CD4-positive, alpha-beta T cell (primary cell): ENCODE results near the gene URB1. TPM values are rescaled to one million over a fixed set of nuclear protein-coding genes. Genes with fewer than 3 reads are reported as not detected.

Source experiments
- ATAC-seq: fragments of 200-7000 bp; cut with Tn5 transposase; one replicate; pipeline ENCODE4 v1.10.0; 2022; ENCODE audit warnings: mild to moderate bottlenecking; ENCODE audit not compliant: poor library complexity
- CTCF ChIA-PET: fragments of 350-600 bp; sonication (Branson Sonifier 250); formaldehyde crosslinking; loops from one replicate; lab custom pipeline; 2021; ENCODE audit warnings: antibody characterized with exemption, inconsistent platforms; lab: Charles Lee
- POLR2A ChIA-PET: fragments of 350-600 bp; sonication (Branson Sonifier 250); formaldehyde crosslinking; loops from one replicate; lab custom pipeline; 2021; ENCODE audit warnings: antibody characterized with exemption, inconsistent platforms; lab: Charles Lee
- DNase-seq, 14 experiments: peaks; one replicate each; pipeline ENCODE4 v3.0.0-alpha.2; 2013 to 2020; ENCODE audit warnings: mixed read lengths in 2 of 14
- H3K27ac ChIP-seq, 2 donors: one replicate each; pipeline versions ENCODE4 v1.5.1 to v1.7.0; 2013; ENCODE audit warnings: low read length in 2 of 2, low read depth in 1 of 2, mild to moderate bottlenecking in 1 of 2
- H3K27me3 ChIP-seq, 2 experiments: 1 replicate in 1 of 2; 2 replicates in 1 of 2; pipeline versions ENCODE4 v1.6.1 to v1.7.0; 2013; ENCODE audit warnings: low read length in 2 of 2, control low read depth in 1 of 2, mild to moderate bottlenecking in 1 of 2, moderate library complexity in 1 of 2; ENCODE audit not compliant: insufficient read depth in 2 of 2, control insufficient read depth in 1 of 2
- H3K36me3 ChIP-seq: one replicate; pipeline ENCODE4 v1.6.1; 2013; ENCODE audit warnings: low read length, control low read depth; ENCODE audit not compliant: insufficient read depth
- H3K4me1 ChIP-seq: one replicate; pipeline ENCODE4 v1.6.1; 2013; ENCODE audit warnings: low read length, control low read depth; ENCODE audit not compliant: insufficient read depth
- H3K4me3 ChIP-seq: one replicate; pipeline ENCODE4 v1.5.1; 2013; ENCODE audit warnings: mild to moderate bottlenecking, low read length, moderate library complexity
- H3K9me3 ChIP-seq, 2 experiments: 1 replicate in 1 of 2; 2 replicates in 1 of 2; pipeline versions ENCODE4 v1.6.1 to v1.7.0; 2013; ENCODE audit warnings: low read length in 2 of 2, mild to moderate bottlenecking in 2 of 2, control low read depth in 1 of 2, moderate library complexity in 1 of 2; ENCODE audit not compliant: control insufficient read depth in 1 of 2, insufficient read depth in 1 of 2
- H3K27ac Mint-ChIP-seq: one replicate; pipeline ENCODE4 v1.8.0; 2020; ENCODE audit warnings: mixed read lengths
- H3K27me3 Mint-ChIP-seq: one replicate; pipeline ENCODE4 v1.8.0; 2021; ENCODE audit warnings: mixed read lengths
- H3K36me3 Mint-ChIP-seq: one replicate; pipeline ENCODE4 v1.8.0; 2021; ENCODE audit warnings: low read depth, mixed read lengths
- H3K4me1 Mint-ChIP-seq: one replicate; pipeline ENCODE4 v1.8.0; 2021; ENCODE audit warnings: low read depth, mixed read lengths
- H3K4me3 Mint-ChIP-seq: one replicate; pipeline ENCODE4 v1.8.0; 2020; ENCODE audit warnings: mild to moderate bottlenecking, mixed read lengths
- H3K9me3 Mint-ChIP-seq: one replicate; pipeline ENCODE4 v1.8.0; 2020; ENCODE audit warnings: mixed read lengths
- intact Hi-C, 2 experiments: fragments of 100-400 bp; cut with DNase I in 1 of 2; cut with micrococcal nuclease in 1 of 2; formaldehyde crosslinking; loops; one replicate each; pipeline versions ENCODE4 v1.15.1 to v1.9.0; 2023 to 2025; cut with DNase I, micrococcal nuclease
- total RNA-seq, 174 experiments: library from RNA in 2 of 174; stranded (reverse) in 2 of 174; gene quantifications; one replicate each; pipeline ENCODE4 v1.2.3 and lab custom pipeline; 2021 to 2026
- TF ChIP-seq, protein P1 (sequence below): fragments of 200-600 bp; IDR thresholded peaks from one replicate; pipeline ENCODE4 v1.8.0; 2022; ENCODE audit warnings: antibody characterized with exemption, mild to moderate bottlenecking

Gene URB1
- total RNA-seq, 2 experiments from 2014 or later, result 5.4 to 5.7 TPM

DNA sequence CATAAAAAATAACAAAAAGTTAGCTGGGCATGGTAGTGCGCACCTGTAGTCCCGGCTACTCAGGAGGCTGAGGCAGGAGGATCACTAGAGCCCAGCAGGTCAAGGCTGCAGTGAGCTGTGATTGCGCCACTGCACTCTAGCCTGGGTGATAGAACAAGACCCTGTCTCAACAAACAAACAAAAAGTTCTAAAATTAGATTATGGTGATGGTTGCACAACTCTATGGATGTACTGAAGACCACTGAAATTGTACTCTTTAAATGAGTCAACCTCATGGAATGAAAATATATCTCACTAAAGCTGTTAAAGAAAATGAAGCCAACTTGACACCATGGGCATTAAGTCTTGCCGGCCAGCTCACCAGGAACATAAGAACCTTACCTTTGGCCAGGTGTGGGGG lies 85.1 kb downstream of the URB1 start:
- no peaks in the 10 kb centered on the region for H3K27me3 ChIP-seq
- CTCF ChIA-PET, result no interaction called here
- H3K4me1 ChIP-seq, result no peaks in the 10 kb centered on the region
- intact Hi-C loops, result no loop called here
- no peak overlapping the region for H3K27ac Mint-ChIP-seq
- H3K27me3 Mint-ChIP-seq, result no peaks in the 10 kb centered on the region
- peaks cover 18% of the 10 kb centered on the region for H3K36me3 Mint-ChIP-seq
- no peaks in the 10 kb centered on the region for H3K4me1 Mint-ChIP-seq
- H3K27ac ChIP-seq, result no peak overlapping the region
- no peak for DNase-seq
- H3K4me3 ChIP-seq, result no peak overlapping the region
- H3K36me3 ChIP-seq, result peaks cover 6% of the 10 kb centered on the region
- ATAC-seq, result no peak
- TF ChIP-seq, protein P1, sequence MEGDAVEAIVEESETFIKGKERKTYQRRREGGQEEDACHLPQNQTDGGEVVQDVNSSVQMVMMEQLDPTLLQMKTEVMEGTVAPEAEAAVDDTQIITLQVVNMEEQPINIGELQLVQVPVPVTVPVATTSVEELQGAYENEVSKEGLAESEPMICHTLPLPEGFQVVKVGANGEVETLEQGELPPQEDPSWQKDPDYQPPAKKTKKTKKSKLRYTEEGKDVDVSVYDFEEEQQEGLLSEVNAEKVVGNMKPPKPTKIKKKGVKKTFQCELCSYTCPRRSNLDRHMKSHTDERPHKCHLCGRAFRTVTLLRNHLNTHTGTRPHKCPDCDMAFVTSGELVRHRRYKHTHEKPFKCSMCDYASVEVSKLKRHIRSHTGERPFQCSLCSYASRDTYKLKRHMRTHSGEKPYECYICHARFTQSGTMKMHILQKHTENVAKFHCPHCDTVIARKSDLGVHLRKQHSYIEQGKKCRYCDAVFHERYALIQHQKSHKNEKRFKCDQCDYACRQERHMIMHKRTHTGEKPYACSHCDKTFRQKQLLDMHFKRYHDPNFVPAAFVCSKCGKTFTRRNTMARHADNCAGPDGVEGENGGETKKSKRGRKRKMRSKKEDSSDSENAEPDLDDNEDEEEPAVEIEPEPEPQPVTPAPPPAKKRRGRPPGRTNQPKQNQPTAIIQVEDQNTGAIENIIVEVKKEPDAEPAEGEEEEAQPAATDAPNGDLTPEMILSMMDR, result no peak
- POLR2A ChIA-PET, result no interaction called here
- no peaks in the 10 kb centered on the region for H3K9me3 Mint-ChIP-seq
- H3K9me3 ChIP-seq, result no peaks in the 10 kb centered on the region
- no peak overlapping the region for H3K4me3 Mint-ChIP-seq

DNA sequence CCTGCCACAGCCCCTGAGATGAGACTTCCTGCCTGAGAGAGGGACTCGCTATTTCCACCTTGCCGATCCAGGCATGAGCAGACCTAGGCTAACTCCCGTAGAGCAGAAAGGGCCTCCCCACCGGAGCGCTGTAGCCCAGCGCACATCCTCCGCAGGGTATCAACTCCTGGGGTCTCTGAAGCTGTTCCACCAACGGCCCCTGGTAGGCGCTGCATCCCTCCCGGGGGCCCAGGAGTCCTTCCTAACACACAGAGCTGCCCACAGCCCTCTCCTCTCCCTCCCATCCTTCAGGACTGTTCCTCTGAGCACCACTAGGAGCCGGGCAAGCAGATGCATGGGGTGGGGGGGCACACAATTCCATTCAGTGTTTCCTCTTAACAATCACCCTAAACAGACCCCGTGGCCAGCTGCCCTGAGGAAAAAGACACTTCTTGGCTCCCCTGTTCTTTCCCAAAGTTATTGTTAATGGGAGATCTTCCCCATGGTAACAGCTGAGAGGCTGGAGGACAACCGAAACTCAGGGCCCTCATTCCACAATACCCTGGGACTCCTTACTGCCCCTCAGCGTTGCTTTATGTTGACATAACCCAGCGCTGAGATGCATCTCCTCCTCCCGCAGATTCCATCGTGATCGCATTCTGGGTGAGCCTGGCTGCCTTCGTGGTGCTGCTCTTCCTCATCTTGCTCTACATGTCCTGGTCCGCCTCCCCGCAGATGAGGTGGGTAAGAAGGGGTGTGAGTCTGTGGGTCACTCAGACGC lies 86.6 kb downstream of the URB1 start:
- POLR2A ChIA-PET, result interaction anchor here (0.7 kb wide), 1 partner anchor 406 kb away, joined by 4 read pairs; no protein-coding TSS in a partner anchor
- Mint-ChIP-seq H3K36me3 (peaks cover 9% of the 10 kb centered on the region), H3K4me3 (no peak overlapping the region), H3K27me3 (no peaks in the 10 kb centered on the region), H3K4me1 (no peaks in the 10 kb centered on the region), H3K27ac (no peak overlapping the region), H3K9me3 (no peaks in the 10 kb centered on the region)
- Histone ChIP-seq H3K36me3 (no peaks in the 10 kb centered on the region), H3K9me3 (no peaks in the 10 kb centered on the region), H3K27me3 (no peaks in the 10 kb centered on the region), H3K4me1 (no peaks in the 10 kb centered on the region), H3K27ac (no peak overlapping the region), H3K4me3 (no peak overlapping the region)
- CTCF ChIA-PET, result no interaction called here
- ATAC-seq (no peak), DNase-seq (no peak)
- TF ChIP-seq, protein P1, result no peak
- intact Hi-C loops, result no loop called here

DNA sequence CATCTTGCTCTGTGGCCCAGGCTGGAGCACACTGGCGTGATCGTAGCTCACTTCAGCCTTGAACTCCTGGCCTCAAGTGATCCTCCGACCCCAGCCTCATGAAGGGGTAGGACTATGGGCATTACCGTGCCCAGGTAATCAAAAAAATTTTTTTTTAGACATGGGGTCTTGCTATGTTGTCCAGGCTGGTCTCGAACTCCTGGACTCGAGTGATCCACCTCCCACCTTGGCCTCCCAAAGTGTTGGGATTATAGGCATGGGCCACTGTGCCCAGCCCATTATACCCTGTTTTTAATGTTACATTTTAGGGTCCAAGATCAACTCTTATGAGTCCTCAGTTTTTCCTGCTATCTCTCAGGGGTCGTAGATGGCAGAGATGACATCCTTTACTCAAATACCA lies 87.8 kb downstream of the URB1 start:
- DNase-seq, result no peak
- Mint-ChIP-seq H3K27me3 (no peaks in the 10 kb centered on the region), H3K4me3 (no peak overlapping the region), H3K36me3 (peaks cover 5% of the 10 kb centered on the region), H3K9me3 (no peaks in the 10 kb centered on the region), H3K4me1 (no peaks in the 10 kb centered on the region), H3K27ac (no peak overlapping the region)
- Histone ChIP-seq H3K27ac (no peak overlapping the region), H3K27me3 (no peaks in the 10 kb centered on the region), H3K9me3 (no peaks in the 10 kb centered on the region), H3K36me3 (no peaks in the 10 kb centered on the region), H3K4me1 (no peaks in the 10 kb centered on the region), H3K4me3 (no peak overlapping the region)
- TF ChIP-seq, protein P1, result no peak
- intact Hi-C loops, result no loop called here
- CTCF ChIA-PET, result no interaction called here
- POLR2A ChIA-PET, result no interaction called here
- ATAC-seq, result no peak
